ENCODE measurements around the gene PKIG.
A peak's percentile ranks its signal among the peaks of the same experiment; 100 is the strongest.

The PKIG gene

DNA sequence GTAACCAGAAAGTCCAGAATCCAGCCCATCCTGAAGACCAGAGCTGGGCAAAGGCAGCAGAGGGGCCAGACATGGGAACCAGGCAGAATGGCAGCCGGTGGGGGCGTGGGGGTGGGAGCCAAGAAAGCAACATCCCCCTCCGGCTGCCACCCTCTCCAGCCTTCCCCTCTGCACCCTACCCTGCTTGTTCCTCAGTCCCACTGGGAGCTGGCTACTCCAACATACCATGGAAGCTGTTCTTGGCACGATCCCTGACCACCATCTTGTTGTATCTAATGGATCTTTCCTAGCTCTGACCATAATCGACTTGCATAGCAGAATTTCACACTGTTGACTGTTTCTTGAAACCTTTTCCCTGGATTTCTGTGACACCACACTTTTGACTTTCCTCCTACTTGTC, 38.9 kb downstream of the PKIG start:
- DNase-seq: no peak

- DNase-seq: no peak
These were observed 39.6 kb downstream of the PKIG start for GRCh38 chr20:44621939-44622338.

DNA sequence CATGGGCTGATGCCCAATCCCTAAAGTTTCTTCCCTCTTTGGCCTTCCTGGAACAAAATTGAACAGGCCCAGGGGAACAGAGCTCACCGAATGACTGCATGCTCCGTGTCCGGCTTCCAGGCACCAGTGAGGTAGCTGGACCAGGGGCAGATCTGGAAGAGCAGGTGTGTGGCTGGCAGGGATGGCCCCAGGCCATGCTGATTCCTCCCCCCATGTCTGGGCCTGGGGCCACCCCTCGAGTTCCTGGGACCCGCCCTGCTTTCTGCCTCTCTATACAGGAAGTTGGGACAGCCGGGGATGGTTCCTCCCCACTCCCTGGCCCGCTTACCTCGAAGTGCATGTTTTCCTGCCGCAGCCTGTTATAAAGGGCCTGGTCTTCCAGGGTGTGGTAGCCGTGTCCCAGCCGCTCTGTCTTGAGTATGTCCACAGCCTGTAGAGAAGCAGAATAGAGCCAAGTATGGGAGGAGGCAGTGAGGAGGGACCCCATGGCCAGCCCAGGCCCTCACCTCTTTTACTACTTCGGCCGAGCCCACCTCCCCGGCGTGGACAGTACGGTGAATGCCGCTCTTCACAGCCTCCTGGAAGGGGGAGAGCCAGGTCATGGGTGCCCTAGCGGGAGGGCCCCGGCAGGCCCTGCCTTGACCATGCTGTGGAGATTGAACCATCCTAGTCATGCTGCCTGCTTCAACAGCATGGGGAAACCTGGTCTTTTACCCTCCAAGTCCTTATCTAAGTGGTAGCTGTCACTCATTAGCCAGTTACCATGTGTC, 40.3 kb downstream of the PKIG start:
- DNase-seq: no peak

GRCh38 chr20:44624152-44624551, 41.8 kb downstream of the PKIG start:
- DNase-seq: no peak

DNA sequence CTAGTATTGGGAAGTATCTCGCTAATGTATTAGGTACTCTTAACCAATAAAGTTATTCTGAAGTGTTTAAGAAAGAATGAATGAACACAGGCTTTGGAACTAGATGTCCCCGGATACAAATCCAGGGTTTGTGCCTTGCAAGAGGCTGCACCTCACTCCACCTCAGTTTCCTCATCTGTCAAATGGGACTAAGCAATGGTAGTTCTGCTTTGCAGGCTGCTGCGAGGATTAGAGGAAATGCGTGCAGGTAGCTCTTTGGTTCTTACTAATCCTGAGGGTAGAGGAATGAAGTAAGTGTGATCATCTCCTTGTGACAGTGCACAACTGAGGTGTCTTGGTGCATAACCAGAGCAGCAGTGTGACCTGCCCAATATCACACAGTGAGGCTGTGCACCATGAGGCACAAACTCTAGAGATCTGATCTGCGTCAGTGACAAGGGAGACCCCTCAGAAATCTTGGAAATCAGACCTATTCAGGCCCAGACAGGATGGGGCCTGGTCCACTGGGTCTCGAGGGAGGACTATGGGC, 42.4 kb downstream of the PKIG start:
- DNase-seq: no peak

DNA sequence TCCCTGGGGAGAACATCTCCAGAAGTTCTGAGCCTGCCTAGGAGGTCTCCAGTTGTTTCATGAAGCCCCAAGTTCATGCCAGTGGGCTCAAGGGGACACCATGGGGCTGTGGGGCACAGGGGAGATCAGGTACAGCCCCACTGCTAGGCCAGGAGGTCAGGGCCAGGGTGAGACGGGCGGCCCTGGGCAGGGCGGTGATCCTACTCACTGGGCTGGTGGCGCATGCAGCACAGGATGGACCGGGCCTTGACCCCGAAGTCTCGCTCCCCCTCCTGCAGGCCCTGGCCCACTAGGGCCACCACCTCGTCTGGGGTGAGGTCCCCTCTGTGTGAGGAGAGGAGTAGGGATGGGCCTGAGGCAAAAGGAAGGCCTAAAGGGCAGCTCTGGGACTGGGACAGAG, 43.0 kb downstream of the PKIG start:
- no peak for DNase-seq

- DNase-seq: no peak
These were observed 43.9 kb downstream of the PKIG start for GRCh38 chr20:44626278-44626677.

GRCh38 chr20:44627364-44628010, 45.1 kb downstream of the PKIG start:
- DNase-seq: peak; percentile 36

- DNase-seq: no peak
These were observed 46.6 kb downstream of the PKIG start for GRCh38 chr20:44629017-44629385.

- no peak for DNase-seq
These were observed 47.2 kb downstream of the PKIG start for GRCh38 chr20:44629542-44629941.

DNA sequence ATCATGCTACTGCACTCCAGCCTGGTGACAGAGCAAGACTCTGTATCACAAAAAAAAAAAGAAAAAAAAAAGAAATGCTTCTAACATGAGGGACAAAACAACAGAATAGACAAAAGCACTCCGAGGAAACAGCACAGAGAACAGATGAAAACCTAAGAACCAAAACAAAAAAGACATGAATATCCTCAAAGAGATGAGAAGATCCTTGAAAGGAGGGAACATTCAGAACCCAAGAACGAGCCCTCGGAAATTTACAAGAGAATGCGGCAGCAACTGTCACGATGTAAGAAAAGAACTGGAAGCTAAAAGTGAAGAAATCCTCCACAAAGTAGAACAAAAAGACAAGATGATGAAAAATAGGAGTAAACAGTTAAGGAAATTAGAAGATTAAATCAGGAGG, 47.9 kb downstream of the PKIG start:
- no peak for DNase-seq

DNA sequence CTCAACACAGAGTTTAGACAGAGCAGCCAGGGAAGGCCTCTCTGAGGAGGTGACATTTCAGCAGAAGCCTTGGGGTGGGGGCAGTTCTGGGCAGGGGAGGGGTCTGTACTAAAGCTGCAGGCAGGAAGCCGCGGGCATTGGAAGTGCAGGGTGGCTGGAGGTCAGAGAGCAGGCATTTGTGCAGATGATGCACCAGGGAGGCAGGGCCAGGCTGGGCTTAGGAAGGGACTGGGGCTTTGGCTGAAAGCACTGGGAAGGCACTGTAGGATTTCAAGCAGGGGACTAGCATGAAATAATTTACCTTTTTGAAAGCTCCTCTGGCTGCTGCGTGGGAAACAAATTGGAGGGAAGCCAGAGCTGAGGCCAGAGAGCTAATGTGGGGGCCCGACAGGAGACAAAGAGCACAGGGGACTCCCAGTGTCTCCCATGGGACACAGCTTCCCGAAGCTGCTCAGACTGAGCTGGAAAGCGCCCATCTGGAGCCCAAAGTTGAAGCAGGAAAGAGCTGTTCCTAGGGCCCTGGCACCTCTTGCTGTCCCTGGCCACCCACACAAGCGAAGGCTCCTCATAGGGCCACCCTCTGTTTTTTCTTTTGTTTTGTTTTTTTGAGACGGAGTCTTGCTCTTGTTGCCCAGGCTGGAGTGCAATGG, 49.8 kb downstream of the PKIG start:
- DNase-seq: no peak

GRCh38 chr20:44633187-44633810, 50.9 kb downstream of the PKIG start:
- no peak for DNase-seq

- no peak for DNase-seq
These were observed 51.7 kb downstream of the PKIG start for GRCh38 chr20:44633872-44634600.

DNA sequence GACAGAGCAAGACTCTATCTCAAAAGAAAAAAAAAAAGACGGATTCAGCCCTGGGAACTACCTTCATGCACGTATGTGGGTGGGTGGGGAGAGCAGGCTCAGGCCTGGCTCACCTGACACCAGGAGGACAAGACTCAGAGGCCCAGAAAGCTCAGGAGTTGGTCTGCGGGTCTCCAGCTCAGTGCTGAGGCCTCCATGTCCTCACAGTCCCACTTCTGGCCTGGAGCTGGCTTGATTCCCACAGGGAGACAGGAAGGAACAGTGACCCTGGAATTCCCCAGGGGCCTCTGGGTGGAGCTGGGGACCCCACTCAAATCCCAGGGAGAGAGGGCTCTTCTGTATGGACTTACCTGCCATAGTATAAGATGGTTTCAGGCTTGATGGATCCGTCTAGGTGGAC, 53.5 kb downstream of the PKIG start:
- DNase-seq: no peak

- no peak for DNase-seq
These were observed 54.7 kb downstream of the PKIG start for GRCh38 chr20:44637042-44637441.

DNA sequence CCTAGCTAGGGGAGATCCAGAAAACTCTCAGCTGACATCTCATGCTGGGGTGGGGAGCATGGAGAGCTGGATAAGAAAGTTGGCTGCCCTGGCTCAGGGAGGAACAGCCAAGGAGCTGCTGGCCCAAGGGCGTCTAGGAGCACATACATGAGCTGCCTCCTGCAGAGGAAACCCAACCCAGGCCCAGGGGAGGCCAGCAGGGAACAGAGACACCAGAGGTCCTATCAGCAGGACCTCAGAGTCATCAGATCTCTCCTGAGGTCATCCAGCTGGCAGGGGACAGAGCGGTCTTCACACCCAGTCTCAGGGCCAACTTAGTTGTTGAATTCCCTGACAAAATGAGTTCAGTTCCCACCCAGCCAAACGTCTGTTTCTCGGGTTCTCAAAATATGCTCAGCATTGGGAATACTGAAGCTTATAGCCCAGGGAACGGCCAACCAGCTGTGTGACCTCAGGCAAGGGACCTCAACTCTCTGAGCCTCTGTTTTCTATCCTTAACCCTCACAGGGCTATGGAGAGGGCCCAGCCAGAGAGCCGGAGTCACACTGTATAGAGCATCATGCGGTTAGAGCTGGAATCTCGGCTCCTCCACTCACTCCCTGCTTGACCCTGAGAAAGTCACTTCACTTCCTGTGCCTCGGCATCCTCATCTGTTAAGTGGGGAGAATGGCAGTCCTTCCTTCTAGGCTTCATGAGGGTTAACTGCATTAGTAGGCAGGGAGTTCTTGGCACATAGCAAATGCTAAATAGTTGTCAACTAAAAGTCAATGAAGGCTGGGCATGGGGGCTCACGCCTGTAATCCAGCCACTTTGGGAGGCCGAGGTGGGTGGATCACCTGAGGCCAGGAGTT, 55.4 kb downstream of the PKIG start:
- no peak for DNase-seq

GRCh38 chr20:44640522-44640921, 58.1 kb downstream of the PKIG start:
- no peak for DNase-seq

GRCh38 chr20:44641325-44641724, 58.9 kb downstream of the PKIG start:
- no peak for DNase-seq

DNA sequence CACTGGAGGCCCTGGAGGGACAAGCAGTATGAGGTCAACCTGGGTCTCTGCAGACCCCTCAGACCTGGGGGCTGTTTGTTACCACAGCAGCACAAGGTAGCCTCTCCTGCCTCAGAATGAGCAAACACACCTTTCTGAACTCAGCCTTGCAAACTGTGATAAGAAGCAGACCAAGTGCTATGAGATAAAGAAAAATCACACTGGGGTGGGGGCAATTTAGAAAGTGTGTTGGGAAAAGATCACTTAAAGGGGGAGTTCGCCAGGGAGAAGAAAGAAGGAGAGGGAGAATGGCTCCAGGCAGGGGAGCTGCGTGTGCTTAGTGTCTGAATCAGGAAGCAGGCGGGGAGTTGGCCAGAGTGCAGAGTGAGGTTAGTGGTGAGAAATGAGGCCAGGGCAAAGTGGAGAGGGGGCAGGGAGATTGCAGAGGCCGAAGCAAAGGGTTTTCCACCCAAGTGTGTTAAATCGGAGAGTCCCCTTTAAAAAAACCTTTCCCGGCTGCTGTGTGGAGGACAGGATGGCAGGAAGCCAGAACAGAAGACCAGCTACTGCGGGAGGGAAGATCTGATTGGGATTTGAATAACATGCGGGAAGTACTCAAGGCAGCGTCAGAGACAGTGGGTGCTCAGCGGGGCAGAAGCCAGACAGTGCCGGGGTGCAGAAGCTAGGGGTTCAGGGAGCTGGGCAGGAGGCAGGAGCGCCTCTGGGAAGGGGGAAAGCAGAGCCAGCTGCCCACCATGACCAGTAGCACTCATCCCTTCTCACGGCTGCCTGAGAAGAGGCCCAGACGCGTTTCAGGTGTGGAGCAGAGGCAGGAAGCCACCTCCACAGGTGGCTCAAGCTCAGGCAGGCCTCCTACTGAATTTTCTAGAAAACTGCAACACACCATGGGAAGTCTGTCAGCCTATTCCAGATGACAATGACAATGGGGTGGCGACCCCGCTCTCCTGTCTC, 60.1 kb downstream of the PKIG start:
- peak; percentile 90 for DNase-seq

- no peak for DNase-seq
These were observed 60.8 kb downstream of the PKIG start for GRCh38 chr20:44643154-44643519.

All from islet precursor cell (in vitro differentiated cells).